ENCODE results near the gene COA1. TPM values are rescaled to one million over a fixed set of nuclear protein-coding genes. Genes with fewer than 3 reads are reported as not detected.

COA1 gene
- total and polyA plus RNA-seq, 8 donors = 41.5 to 89.2 (median 75.6) TPM

GRCh38 chr7:43686991-43687390, 42.3 kb downstream of the COA1 start:
- Histone ChIP-seq H3K4me1 (no peaks in the 10 kb centered on the region), H3K27ac (no peak overlapping the region), H3K36me3 (no peaks in the 10 kb centered on the region), H3K27me3 (no peaks in the 10 kb centered on the region), H3K4me3 (no peak overlapping the region), H3K9me3 (no peaks in the 10 kb centered on the region)
- DNase-seq (no peak), ATAC-seq (no peak)
- intact Hi-C loops (cut with DNase I) = no loop called here
- TF ChIP-seq, protein P1, sequence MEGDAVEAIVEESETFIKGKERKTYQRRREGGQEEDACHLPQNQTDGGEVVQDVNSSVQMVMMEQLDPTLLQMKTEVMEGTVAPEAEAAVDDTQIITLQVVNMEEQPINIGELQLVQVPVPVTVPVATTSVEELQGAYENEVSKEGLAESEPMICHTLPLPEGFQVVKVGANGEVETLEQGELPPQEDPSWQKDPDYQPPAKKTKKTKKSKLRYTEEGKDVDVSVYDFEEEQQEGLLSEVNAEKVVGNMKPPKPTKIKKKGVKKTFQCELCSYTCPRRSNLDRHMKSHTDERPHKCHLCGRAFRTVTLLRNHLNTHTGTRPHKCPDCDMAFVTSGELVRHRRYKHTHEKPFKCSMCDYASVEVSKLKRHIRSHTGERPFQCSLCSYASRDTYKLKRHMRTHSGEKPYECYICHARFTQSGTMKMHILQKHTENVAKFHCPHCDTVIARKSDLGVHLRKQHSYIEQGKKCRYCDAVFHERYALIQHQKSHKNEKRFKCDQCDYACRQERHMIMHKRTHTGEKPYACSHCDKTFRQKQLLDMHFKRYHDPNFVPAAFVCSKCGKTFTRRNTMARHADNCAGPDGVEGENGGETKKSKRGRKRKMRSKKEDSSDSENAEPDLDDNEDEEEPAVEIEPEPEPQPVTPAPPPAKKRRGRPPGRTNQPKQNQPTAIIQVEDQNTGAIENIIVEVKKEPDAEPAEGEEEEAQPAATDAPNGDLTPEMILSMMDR (IDR thresholded peaks at IDR 0.05) = no peak

GRCh38 chr7:43680736-43681135, 48.6 kb downstream of the COA1 start:
- Histone ChIP-seq H3K27ac (no peak overlapping the region), H3K4me1 (no peaks in the 10 kb centered on the region), H3K9me3 (no peaks in the 10 kb centered on the region), H3K27me3 (no peaks in the 10 kb centered on the region), H3K36me3 (no peaks in the 10 kb centered on the region), H3K4me3 (no peak overlapping the region)
- DNase-seq (no peak), ATAC-seq (no peak)
- TF ChIP-seq, protein P1 (IDR thresholded peaks at IDR 0.05) = no peak
- intact Hi-C loops (cut with DNase I) = no loop called here

GRCh38 chr7:43679210-43680068, 49.9 kb downstream of the COA1 start:
- Histone ChIP-seq H3K4me3 (no peak overlapping the region), H3K9me3 (no peaks in the 10 kb centered on the region), H3K27ac (no peak overlapping the region), H3K36me3 (no peaks in the 10 kb centered on the region), H3K27me3 (no peaks in the 10 kb centered on the region), H3K4me1 (no peaks in the 10 kb centered on the region)
- DNase-seq (no peak), ATAC-seq (no peak)
- intact Hi-C loops (cut with DNase I) = no loop called here
- TF ChIP-seq, protein P1 (IDR thresholded peaks at IDR 0.05) = no peak

DNA sequence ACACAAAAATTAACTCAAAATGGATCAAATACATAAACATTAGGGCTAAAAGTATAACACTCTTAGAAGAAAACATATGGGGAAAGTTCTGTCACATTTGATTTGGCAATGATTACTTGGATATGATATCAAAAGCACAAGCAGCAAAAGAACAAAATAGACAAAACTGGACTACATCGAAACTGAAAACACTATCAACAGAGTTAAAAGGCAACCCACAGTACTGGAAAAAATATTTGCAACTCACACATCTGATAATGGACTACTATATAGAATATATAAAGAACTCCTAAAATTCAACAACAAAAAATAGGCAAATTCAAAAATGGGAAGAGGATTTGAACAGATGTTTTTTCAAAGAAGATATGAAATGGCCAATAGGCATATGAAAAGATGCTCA, 51.0 kb downstream of the COA1 start:
- Histone ChIP-seq H3K9me3 (no peaks in the 10 kb centered on the region), H3K27ac (no peak overlapping the region), H3K27me3 (no peaks in the 10 kb centered on the region), H3K4me1 (no peaks in the 10 kb centered on the region), H3K4me3 (no peak overlapping the region), H3K36me3 (no peaks in the 10 kb centered on the region)
- intact Hi-C loops (cut with DNase I) = no loop called here
- no peak for DNase-seq
- TF ChIP-seq, protein P1 (IDR thresholded peaks at IDR 0.05) = no peak
- ATAC-seq = no peak

DNA sequence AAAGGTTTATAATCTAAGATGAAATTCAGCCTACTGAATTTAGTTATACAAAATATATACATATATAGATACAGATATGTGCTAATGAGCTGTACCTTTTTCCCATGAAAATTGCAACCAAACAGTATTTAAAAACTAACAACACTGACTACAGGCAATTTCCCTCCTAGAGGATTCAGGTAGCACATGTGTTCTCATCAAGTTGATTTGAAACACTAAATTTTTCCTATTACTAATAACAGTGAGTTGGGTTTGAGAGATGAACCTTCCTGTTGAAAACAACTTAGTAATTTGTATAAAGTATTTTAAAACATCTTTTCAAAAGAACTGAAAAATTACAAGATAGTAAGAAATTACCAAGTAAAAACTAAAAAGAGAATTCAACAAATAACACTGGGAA, 51.5 kb downstream of the COA1 start:
- intact Hi-C loops (cut with DNase I) = no loop called here
- Histone ChIP-seq H3K9me3 (no peaks in the 10 kb centered on the region), H3K27ac (no peak overlapping the region), H3K36me3 (no peaks in the 10 kb centered on the region), H3K27me3 (no peaks in the 10 kb centered on the region), H3K4me3 (no peak overlapping the region), H3K4me1 (no peaks in the 10 kb centered on the region)
- TF ChIP-seq, protein P1 (IDR thresholded peaks at IDR 0.05) = no peak
- DNase-seq (no peak), ATAC-seq (no peak)
